Trophoblast cell (in vitro differentiated cells and primary cell): ENCODE results near the gene UBR4.

ENCODE experiments used
- DNase-seq, 2 donors: peaks; one replicate each; pipeline ENCODE4 v3.0.0-alpha.2; 2016
- H2AFZ ChIP-seq: 2 replicates; pipeline ENCODE4 v1.6.1; 2013; ENCODE audit warnings: low read length, moderate library complexity, mild to moderate bottlenecking; ENCODE audit not compliant: insufficient read depth, poor library complexity
- H2AK5ac ChIP-seq: 2 replicates; pipeline ENCODE4 v1.6.1; 2013; ENCODE audit warnings: mild to moderate bottlenecking, low read length
- H2BK120ac ChIP-seq: 2 replicates; pipeline ENCODE4 v1.6.1; 2013; ENCODE audit warnings: low read length, mild to moderate bottlenecking, moderate library complexity; ENCODE audit not compliant: insufficient read depth, poor library complexity
- H2BK12ac ChIP-seq: 2 replicates; pipeline ENCODE4 v1.6.1; 2013; ENCODE audit warnings: mild to moderate bottlenecking, low read length, moderate library complexity
- H2BK5ac ChIP-seq: 2 replicates; pipeline ENCODE4 v1.6.1; 2013; ENCODE audit warnings: low read length, low read depth, moderate library complexity, mild to moderate bottlenecking; ENCODE audit not compliant: poor library complexity
- H3K14ac ChIP-seq: 2 replicates; pipeline ENCODE4 v1.6.1; 2013; ENCODE audit warnings: mild to moderate bottlenecking, low read length
- H3K18ac ChIP-seq: 2 replicates; pipeline ENCODE4 v1.6.1; 2013; ENCODE audit warnings: mild to moderate bottlenecking, low read length
- H3K23ac ChIP-seq: 2 replicates; pipeline ENCODE4 v1.6.1; 2013; ENCODE audit warnings: low read length
- H3K27ac ChIP-seq: 2 replicates; pipeline ENCODE4 v1.5.1; 2013; ENCODE audit warnings: low read depth, mild to moderate bottlenecking, inconsistent platforms, low read length, moderate library complexity
- H3K27me3 ChIP-seq: 2 replicates; pipeline ENCODE4 v1.6.1; 2013; ENCODE audit warnings: inconsistent platforms, mild to moderate bottlenecking, low read length, moderate library complexity; ENCODE audit not compliant: insufficient read depth
- H3K36me3 ChIP-seq, 2 experiments: 1 replicate in 1 of 2; 2 replicates in 1 of 2; pipeline ENCODE4 v1.6.1; 2013; ENCODE audit warnings: low read length in 2 of 2, mild to moderate bottlenecking in 2 of 2, moderate library complexity in 1 of 2; ENCODE audit not compliant: insufficient read depth in 2 of 2, control insufficient read depth in 1 of 2
- H3K4ac ChIP-seq: 2 replicates; pipeline ENCODE4 v1.6.1; 2013; ENCODE audit warnings: low read depth, mild to moderate bottlenecking, low read length, moderate library complexity
- H3K4me1 ChIP-seq, 2 experiments: 1 replicate in 1 of 2; 2 replicates in 1 of 2; pipeline ENCODE4 v1.6.1; 2013; ENCODE audit warnings: low read length in 2 of 2, mild to moderate bottlenecking in 2 of 2, moderate library complexity in 1 of 2; ENCODE audit not compliant: insufficient read depth in 2 of 2, control insufficient read depth in 1 of 2
- H3K4me2 ChIP-seq: 2 replicates; pipeline ENCODE4 v1.6.1; 2013; ENCODE audit warnings: inconsistent platforms, mild to moderate bottlenecking, low read length, moderate library complexity
- H3K4me3 ChIP-seq: 2 replicates; pipeline ENCODE4 v1.5.1; 2013; ENCODE audit warnings: mild to moderate bottlenecking, low read depth, low read length, inconsistent platforms
- H3K79me1 ChIP-seq: one replicate; pipeline ENCODE4 v1.6.1; 2013; ENCODE audit warnings: low read length
- H3K79me2 ChIP-seq: 2 replicates; pipeline ENCODE4 v1.6.1; 2013; ENCODE audit warnings: low read length, mild to moderate bottlenecking; ENCODE audit not compliant: control insufficient read depth, insufficient read depth, poor library complexity
- H3K9ac ChIP-seq: 2 replicates; pipeline ENCODE4 v1.6.1; 2013; ENCODE audit warnings: mild to moderate bottlenecking, low read length
- H3K9me3 ChIP-seq: 2 replicates; pipeline ENCODE4 v1.6.1; 2013; ENCODE audit warnings: low read depth, mild to moderate bottlenecking, control low read depth, inconsistent platforms, low read length; ENCODE audit not compliant: insufficient read depth
- H4K12ac ChIP-seq: 2 replicates; pipeline ENCODE4 v1.6.1; 2013; ENCODE audit warnings: low read depth, mild to moderate bottlenecking, low read length, moderate library complexity
- H4K8ac ChIP-seq: 2 replicates; pipeline ENCODE4 v1.6.1; 2013; ENCODE audit warnings: low read depth, mild to moderate bottlenecking, low read length, moderate library complexity
- H4K91ac ChIP-seq: one replicate; pipeline ENCODE4 v1.6.1; 2013; ENCODE audit warnings: low read depth, mild to moderate bottlenecking, low read length, moderate library complexity
- WGBS: extraction: QIAGEN DNeasy Blood & Tissue Kit; methylation state at CpG from one replicate; pipeline ENCODE4 v1.1.7; 2013; ENCODE audit warnings: missing lambda C conversion rate; ENCODE audit not compliant: insufficient read length, insufficient coverage; ENCODE audit errors: extremely low coverage; 5-methylcytosine and 5-hydroxymethylcytosine counted together

UBR4 gene

DNA sequence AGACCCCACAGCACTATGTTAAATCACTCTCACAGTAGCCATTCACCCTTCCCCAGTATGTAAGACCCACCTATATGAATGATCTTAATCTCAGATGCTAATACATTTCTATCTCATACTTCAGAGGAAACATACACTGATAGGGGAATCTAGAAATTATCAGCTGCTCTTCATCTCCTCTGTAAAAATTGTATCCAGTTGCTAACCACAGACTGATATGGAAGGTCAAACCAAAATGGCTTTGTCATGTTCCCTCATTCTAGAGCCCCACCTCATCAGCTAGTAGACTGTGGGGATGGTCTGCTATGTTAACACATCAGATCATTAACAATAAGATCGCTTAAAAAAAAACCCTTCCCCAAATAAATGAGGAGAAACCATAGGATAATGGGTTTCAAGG lies 71.7 kb downstream of the UBR4 start:
- no peak overlapping the region for H4K8ac ChIP-seq
- H2BK5ac ChIP-seq = no peak overlapping the region
- no peak for DNase-seq
- no peak overlapping the region for H2BK120ac ChIP-seq
- no peak overlapping the region for H3K4me2 ChIP-seq
- no peaks in the 10 kb centered on the region for H3K27me3 ChIP-seq
- H4K12ac ChIP-seq = no peak overlapping the region
- no peak overlapping the region for H3K23ac ChIP-seq
- no peak overlapping the region for H2AFZ ChIP-seq
- H2BK12ac ChIP-seq = no peak overlapping the region
- no CpG with 5 or more reads among the region's 1 CpG for WGBS
- no peaks in the 10 kb centered on the region for H3K4me1 ChIP-seq
- no peaks in the 10 kb centered on the region for H3K79me1 ChIP-seq
- H3K4ac ChIP-seq = no peak overlapping the region
- H3K14ac ChIP-seq = no peak overlapping the region
- H3K18ac ChIP-seq = no peak overlapping the region
- H3K27ac ChIP-seq = no peak overlapping the region
- H4K91ac ChIP-seq = no peak overlapping the region
- peaks cover 1% of the 10 kb centered on the region for H3K9me3 ChIP-seq
- no peak overlapping the region for H2AK5ac ChIP-seq
- no peaks in the 10 kb centered on the region for H3K79me2 ChIP-seq
- no peak overlapping the region for H3K9ac ChIP-seq
- peaks cover 34 to 46% of the 10 kb centered on the region in 2 experiments for H3K36me3 ChIP-seq
- no peak overlapping the region for H3K4me3 ChIP-seq

GRCh38 chr1:19137158-19137557 lies 72.9 kb downstream of the UBR4 start:
- H3K9ac ChIP-seq = no peak overlapping the region
- H3K79me2 ChIP-seq = no peaks in the 10 kb centered on the region
- H3K9me3 ChIP-seq = peaks cover 1% of the 10 kb centered on the region
- H3K4ac ChIP-seq = no peak overlapping the region
- H4K91ac ChIP-seq = no peak overlapping the region
- H3K4me1 ChIP-seq = no peaks in the 10 kb centered on the region
- H3K79me1 ChIP-seq = no peaks in the 10 kb centered on the region
- no peak overlapping the region for H3K18ac ChIP-seq
- no peak overlapping the region for H3K4me2 ChIP-seq
- no peak overlapping the region for H4K8ac ChIP-seq
- H2BK12ac ChIP-seq = no peak overlapping the region
- no peak overlapping the region for H4K12ac ChIP-seq
- DNase-seq = no peak
- H2AFZ ChIP-seq = no peak overlapping the region
- no peak overlapping the region for H2BK120ac ChIP-seq
- H3K36me3 ChIP-seq = peaks cover 34 to 46% of the 10 kb centered on the region in 2 experiments
- H2BK5ac ChIP-seq = no peak overlapping the region
- H3K27me3 ChIP-seq = no peaks in the 10 kb centered on the region
- no CpG with 5 or more reads among the region's 4 CpGs for WGBS
- H3K4me3 ChIP-seq = no peak overlapping the region
- no peak overlapping the region for H2AK5ac ChIP-seq
- no peak overlapping the region for H3K23ac ChIP-seq
- no peak overlapping the region for H3K14ac ChIP-seq
- H3K27ac ChIP-seq = no peak overlapping the region

GRCh38 chr1:19133360-19133759 lies 76.7 kb downstream of the UBR4 start:
- Histone ChIP-seq H3K4me2 (no peak overlapping the region), H3K9me3 (peaks cover 1% of the 10 kb centered on the region), H4K12ac (no peak overlapping the region), H3K9ac (no peak overlapping the region), H3K4me1 (no peaks in the 10 kb centered on the region), H3K79me2 (no peaks in the 10 kb centered on the region), H3K79me1 (no peaks in the 10 kb centered on the region), H4K8ac (no peak overlapping the region), H3K4me3 (no peak overlapping the region), H2AFZ (no peak overlapping the region), H3K23ac (no peak overlapping the region), H3K14ac (no peak overlapping the region), H3K4ac (no peak overlapping the region), H3K27ac (no peak overlapping the region), H3K27me3 (no peaks in the 10 kb centered on the region), H2AK5ac (no peak overlapping the region), H2BK5ac (no peak overlapping the region), H2BK12ac (no peak overlapping the region), H3K36me3 (peaks cover 28 to 43% of the 10 kb centered on the region in 2 experiments), H3K18ac (no peak overlapping the region), H4K91ac (no peak overlapping the region), H2BK120ac (no peak overlapping the region)
- no peak for DNase-seq
- WGBS = 100% methylated on average over 1 of the region's 2 CpGs

DNA sequence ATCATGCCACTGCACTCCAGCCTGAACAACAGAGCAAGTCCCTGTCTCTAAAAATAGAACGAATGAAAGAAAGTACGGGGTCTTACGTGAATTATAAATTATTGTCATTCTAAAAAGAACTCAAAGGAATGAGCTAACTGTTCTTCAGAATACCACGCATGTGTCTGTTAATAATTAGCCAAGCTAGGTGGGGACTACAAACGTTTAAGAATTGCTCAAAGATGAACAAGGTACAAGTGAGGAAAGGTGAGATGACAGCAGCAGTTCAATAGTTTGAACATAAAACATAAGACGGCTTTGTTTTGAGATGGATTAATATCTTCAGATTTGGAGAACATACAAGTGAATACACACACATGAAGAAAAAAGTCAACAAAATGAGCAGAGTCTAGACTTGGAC lies 79.6 kb downstream of the UBR4 start:
- Histone ChIP-seq H3K4me2 (no peak overlapping the region), H2BK5ac (no peak overlapping the region), H3K23ac (no peak overlapping the region), H4K91ac (no peak overlapping the region), H3K9me3 (no peaks in the 10 kb centered on the region), H4K8ac (no peak overlapping the region), H3K36me3 (peaks cover 32 to 60% of the 10 kb centered on the region in 2 experiments), H3K27ac (no peak overlapping the region), H2AFZ (no peak overlapping the region), H3K18ac (no peak overlapping the region), H2BK12ac (no peak overlapping the region), H3K4me1 (no peaks in the 10 kb centered on the region), H2BK120ac (no peak overlapping the region), H2AK5ac (no peak overlapping the region), H3K4me3 (no peak overlapping the region), H4K12ac (no peak overlapping the region), H3K27me3 (no peaks in the 10 kb centered on the region), H3K9ac (no peak overlapping the region), H3K4ac (no peak overlapping the region), H3K14ac (no peak overlapping the region), H3K79me2 (no peaks in the 10 kb centered on the region), H3K79me1 (no peaks in the 10 kb centered on the region)
- WGBS = no CpG with 5 or more reads among the region's 6 CpGs
- DNase-seq = no peak
